C4-2B (cell line): ENCODE measurements around the gene NDUFAF5.

Source experiments
- CTCF ChIP-seq: fragments of 450-650 bp; conservative IDR thresholded peaks from 2 replicates; pipeline ENCODE4 v1.5.1; 2017; ENCODE audit warnings: mild to moderate bottlenecking
- ZFX ChIP-seq: fragments of 450-650 bp; IDR thresholded peaks from 2 replicates; pipeline ENCODE4 v1.6.1; 2017

DNA sequence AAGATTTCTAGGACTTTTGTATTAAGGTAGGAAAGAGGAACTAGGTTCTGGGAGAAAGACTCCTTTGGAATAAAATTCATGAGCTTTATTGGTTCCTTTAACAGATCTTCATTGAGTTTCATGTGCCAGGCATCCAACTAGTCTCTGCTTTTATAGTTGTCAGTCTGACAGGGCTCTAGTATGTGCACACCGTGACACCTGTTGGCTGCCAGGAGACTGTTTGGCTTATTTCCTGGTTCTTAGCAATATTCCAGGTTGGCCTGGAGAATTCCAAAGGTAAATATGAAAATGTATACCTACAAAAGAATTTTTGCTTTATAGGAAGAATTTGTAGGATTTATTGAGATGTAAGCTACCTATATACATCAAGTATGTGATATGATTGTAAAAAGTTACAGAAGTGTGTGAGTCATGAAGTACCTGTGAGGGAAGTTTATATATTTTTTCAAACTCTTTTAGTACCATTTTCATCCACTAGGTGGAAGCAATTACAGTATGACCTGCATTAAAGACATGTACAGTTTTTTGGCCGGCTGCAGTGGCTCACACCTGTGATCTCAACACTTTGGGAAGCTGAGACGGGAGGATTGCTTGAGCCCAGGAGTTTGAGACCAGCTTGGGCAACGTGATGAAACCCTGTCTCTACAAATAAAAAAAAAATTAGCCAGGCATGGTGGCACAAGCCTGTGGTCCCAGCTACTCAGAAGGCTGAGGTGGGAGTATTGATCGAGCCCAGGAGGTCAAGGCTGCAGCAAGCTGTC lies 35.2 kb downstream of the NDUFAF5 start:
- TF ChIP-seq CTCF = peak; percentile 77
- no peak for TF ChIP-seq ZFX
